Inferior parietal cortex (tissue), 1 donor: ENCODE data around the gene DNAJB5.
"Not testable (repeated sequence)": the region's sequence is repeated elsewhere in the genome, so short reads cannot be mapped to it uniquely, and the experiment has no call there.

Source experiments
- DNase-seq: peaks from one replicate; pipeline ENCODE4 v3.0.0-alpha.2; 2016; ENCODE audit errors: extremely low spot score

DNAJB5 gene

GRCh38 chr9:35000535-35001284 lies 11.2 kb downstream of the DNAJB5 start:
- DNase-seq = no peak

DNA sequence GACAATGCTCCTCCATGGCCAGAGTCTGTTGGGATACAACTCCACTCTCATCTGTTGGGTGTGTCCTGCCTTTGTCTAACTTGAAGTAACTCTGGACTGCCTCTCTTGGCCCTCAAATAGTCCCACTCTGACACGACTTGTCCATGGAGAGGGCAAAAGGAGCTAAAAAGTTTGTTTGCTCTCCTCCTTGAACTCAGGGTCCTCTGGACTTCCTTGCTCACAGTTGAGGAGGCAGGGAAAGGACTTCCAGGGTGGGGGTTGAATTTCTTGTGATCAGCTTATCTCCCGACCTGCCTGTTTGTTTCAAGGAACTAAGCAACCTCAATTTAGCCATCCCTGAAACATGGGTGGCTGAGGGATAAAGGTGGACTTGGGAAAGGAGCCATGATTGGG lies 11.7 kb downstream of the DNAJB5 start:
- no peak for DNase-seq

DNA sequence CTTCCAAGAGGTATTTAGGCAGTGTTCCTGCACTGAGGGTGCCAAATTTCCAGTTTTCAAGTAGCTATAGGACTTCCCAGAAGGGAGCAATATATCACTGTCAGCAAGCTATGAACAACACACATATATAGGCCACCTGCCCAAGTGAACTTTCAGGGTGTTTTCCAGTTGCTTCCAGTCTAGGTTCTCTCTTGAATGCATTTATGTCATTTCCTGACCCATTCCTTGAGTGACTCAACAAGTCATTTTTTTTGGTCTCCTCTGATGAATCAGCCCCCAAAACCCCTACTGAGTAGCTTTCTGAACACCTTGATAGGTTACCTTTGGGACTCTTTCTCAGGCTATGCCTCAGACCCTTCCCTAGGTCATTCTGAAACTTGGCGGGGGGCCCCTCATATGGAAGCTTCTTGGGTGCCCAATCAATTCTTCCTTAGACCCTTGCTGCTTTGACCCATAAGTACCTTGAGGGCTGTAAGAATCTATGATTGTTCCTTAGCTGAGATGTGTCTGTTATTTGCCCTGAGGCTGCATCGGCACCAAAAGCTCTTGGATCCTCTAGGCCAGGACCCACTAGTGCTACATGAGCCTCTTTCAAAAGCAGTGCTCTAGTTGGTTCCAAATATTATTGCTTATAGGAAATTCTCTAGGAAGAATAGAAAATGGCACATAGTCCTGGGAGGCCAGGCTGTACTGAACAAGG lies 12.4 kb downstream of the DNAJB5 start:
- DNase-seq = no peak

DNA sequence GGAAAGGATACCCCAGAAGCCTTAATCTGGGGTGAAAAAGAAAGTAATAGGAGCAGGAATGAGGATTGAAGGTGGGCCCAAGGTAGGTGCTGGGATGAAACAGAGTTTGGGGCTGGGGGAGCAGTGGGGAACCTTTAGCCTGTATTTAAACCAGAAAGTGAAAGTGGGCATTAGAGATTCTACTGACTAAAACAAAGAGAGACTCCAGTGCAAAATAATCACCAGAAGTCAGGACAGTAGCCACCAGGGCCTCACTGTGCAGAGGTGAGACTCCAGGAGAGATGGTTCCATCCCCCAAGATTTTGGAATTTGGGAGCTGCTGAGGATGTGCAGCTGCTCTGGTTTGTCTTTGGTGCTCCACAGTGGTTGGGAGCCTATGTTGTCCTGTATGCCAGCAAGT lies 13.1 kb downstream of the DNAJB5 start:
- DNase-seq = no peak

DNA sequence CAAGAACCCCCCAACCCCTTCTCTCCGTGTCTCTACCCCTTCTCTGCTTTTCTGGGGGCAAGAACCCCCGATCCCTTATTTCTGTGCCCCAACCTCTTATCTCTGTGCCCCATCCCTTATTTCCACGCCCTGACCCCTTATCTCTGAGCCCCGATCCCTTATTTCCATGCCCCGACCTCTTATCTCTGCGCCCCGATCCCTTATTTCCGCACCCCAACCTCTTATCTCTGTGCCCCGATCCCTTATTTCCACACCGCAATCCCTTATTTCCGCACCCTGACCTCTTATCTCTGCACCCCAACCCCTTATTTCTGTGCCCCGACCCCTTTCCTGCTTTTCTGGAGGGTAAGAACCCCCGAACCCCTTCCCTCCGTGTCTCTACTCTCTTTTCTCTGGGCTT lies 14.8 kb downstream of the DNAJB5 start:
- DNase-seq = not testable (repeated sequence)

DNA sequence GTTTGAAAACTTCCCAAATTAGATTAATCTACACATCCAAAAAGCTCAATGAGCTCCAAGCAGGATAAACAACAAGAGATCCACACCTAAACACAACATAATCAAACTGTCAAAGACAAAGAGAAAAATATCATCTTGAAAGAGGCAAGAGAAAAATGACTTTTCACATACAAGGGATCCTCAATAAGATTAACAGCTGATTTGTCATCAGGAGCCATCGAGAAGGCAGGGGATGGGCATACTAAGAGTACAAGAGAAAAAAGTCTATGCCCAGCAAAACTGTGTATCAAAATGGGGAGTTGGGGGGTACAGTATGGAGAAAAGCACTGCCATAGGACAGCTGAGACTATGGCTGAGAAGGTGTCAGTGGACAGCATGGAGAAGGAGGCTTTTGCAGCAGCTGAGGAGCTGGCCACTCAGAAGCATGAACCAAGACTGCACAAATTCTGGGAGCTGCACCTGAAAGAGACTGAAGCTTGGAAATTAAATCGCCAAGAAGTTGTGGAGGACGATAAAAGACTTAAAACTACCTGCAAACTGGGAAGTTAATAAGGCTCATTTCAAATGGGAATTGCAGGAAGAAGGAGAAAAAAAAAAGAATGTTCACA lies 20.9 kb downstream of the DNAJB5 start:
- DNase-seq = no peak

GRCh38 chr9:35014517-35014916 lies 25.0 kb downstream of the DNAJB5 start:
- DNase-seq = no peak

GRCh38 chr9:35023443-35023842 lies 33.9 kb downstream of the DNAJB5 start:
- DNase-seq = not testable (repeated sequence)

GRCh38 chr9:35026671-35027070 lies 37.1 kb downstream of the DNAJB5 start:
- DNase-seq = no peak

DNA sequence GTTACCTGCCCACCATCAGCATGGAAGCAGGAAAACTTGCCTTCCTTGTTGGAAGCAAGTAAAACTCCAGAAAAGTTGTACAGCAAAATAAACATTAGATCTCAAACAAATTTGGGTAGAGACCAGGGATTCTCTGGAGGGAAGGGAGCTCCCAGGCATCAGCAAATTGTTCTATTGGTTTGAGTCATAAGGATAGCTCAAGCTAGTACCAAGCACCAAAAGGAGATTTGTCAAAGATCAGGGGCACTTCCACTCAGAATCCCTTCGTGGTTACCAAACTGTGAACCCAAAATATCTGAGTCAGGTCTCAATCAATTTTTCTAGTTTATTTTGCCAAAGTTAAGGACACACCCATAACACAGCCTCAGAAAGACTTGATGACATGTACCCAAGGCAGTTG lies 37.8 kb downstream of the DNAJB5 start:
- no peak for DNase-seq

GRCh38 chr9:35027860-35028259 lies 38.3 kb downstream of the DNAJB5 start:
- DNase-seq = no peak

DNA sequence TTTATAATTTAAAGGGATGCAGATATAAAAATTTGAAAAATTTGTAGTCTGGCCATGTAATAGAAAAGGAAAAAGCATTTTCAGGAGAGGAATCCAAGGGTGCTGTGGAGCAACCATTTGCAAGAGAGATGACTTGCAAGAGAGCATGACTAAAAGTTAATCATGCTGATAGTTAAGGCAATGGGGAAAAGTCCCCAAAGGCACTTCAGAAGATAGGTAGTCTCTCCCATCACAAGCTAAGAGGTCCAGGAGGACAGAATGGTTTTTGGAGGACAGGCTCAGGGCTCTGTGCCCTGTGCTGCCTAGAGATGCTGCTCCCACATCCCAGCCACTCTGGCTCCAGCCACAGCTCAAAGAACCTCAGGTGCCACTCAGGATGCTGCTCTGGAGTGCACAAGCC lies 38.8 kb downstream of the DNAJB5 start:
- DNase-seq = no peak

GRCh38 chr9:35029241-35029640 lies 39.7 kb downstream of the DNAJB5 start:
- no peak for DNase-seq

DNA sequence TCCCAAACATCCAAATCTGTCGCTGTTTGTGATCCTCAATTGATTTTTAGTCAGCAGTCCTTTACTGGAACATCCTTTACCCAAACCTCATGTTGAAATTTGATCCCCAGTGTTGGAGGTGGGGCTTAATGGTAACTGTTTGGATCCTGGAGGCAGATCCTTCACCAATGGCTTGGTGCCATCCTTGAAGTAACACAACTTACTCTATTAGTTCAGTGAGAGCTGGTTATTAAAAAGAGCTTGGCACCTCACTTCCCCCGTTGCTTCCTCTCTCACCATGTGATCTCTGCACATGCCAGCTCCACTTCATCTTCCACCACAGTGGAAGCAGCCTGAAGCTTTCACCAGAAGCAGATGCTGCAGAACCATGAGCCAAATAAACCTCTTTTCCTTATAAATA lies 40.3 kb downstream of the DNAJB5 start:
- DNase-seq = no peak

- DNase-seq = no peak
These were observed 43.6 kb downstream of the DNAJB5 start for GRCh38 chr9:35033101-35033500.

GRCh38 chr9:35035851-35036701 lies 46.5 kb downstream of the DNAJB5 start:
- no peak for DNase-seq

GRCh38 chr9:35042081-35042604 lies 52.6 kb downstream of the DNAJB5 start:
- DNase-seq = no peak

DNA sequence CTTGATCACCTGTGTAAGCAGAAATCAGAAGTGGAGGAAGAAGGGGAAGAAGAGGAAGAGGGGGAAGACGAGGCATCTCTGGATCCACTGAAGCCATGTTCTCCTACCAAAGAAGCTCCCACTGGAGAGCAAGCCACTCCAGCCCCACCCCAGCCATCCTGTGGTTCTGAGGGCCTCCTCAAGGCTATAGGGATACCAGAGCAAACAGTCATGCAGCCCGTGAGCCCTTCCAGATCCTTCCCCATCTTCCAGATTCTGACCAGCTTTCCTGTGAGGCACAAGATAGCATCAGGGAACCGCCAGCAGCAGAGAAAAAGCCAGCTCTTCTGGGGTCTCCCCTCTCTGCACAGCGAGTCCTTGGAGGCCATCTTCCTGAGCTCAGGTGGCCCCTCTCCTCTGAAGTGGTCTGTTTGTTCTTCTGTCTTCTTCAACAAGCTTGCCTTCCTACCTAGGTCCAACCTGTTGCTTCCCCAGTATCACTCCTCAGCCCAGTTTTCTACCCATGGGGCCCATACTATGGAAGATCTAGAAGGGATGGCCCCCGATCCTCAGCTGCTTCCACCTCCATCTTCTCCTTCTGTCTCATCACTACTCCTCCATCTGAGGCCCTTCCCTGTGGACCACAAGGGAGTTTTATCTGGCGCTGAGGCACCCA lies 53.5 kb downstream of the DNAJB5 start:
- DNase-seq = no peak

GRCh38 chr9:35044071-35044470 lies 54.5 kb downstream of the DNAJB5 start:
- no peak for DNase-seq
